H1 (cell line): ENCODE measurements around the gene DENND5B.

Source experiments
- MAFK ChIP-seq: IDR thresholded peaks from 2 replicates; pipeline ENCODE4 v1.6.1; 2012; ENCODE audit warnings: low read depth, mild to moderate bottlenecking, improper control_type of control experiment, low read length
- POLR2A ChIP-seq, 2 experiments: IDR thresholded peaks; 1 replicate in 1 of 2; 2 replicates in 1 of 2; pipeline ENCODE4 v1.6.1; 2011; ENCODE audit warnings: low read depth in 2 of 2, low read length in 2 of 2, mild to moderate bottlenecking in 2 of 2; ENCODE audit errors: control extremely low read depth in 1 of 2
- POLR2AphosphoS5 ChIP-seq: IDR thresholded peaks from 2 replicates; pipeline ENCODE4 v1.6.1; 2011; ENCODE audit warnings: low read depth, low read length
- RAD21 ChIP-seq, 2 experiments: IDR thresholded peaks in 1 of 2; conservative IDR thresholded peaks in 1 of 2; 2 replicates each; pipeline ENCODE4 v1.6.1; 2011; ENCODE audit warnings: low read depth in 2 of 2, low read length in 2 of 2, improper control_type of control experiment in 1 of 2, inconsistent platforms in 1 of 2, mild to moderate bottlenecking in 1 of 2, moderate library complexity in 1 of 2
- SIRT6 ChIP-seq: IDR thresholded peaks from one replicate; pipeline ENCODE4 v1.7.1; 2012; ENCODE audit warnings: low read length, inconsistent platforms
- SIX5 ChIP-seq: IDR thresholded peaks from 2 replicates; pipeline ENCODE4 v1.6.1; 2011; ENCODE audit warnings: mild to moderate bottlenecking, low read depth, low read length
- SRF ChIP-seq: IDR thresholded peaks from 2 replicates; pipeline ENCODE4 v1.6.1; 2011; ENCODE audit warnings: mild to moderate bottlenecking, low read depth, low read length, moderate library complexity
- TBP ChIP-seq: IDR thresholded peaks from 2 replicates; pipeline ENCODE4 v1.6.1; 2011; ENCODE audit warnings: low read depth, low read length, improper control_type of control experiment
- YY1 ChIP-seq: IDR thresholded peaks from 2 replicates; pipeline ENCODE4 v1.6.1; 2011; ENCODE audit warnings: low read depth, mild to moderate bottlenecking, low read length
- TF ChIP-seq, protein P1 (sequence below), 3 experiments: IDR thresholded peaks; 1 replicate in 2 of 3; 2 replicates in 1 of 3; pipeline versions ENCODE4 v1.5.1 to v1.6.1; 2011; ENCODE audit warnings: low read length in 3 of 3, mild to moderate bottlenecking in 3 of 3, inconsistent platforms in 2 of 3, low read depth in 1 of 3, moderate library complexity in 1 of 3; ENCODE audit not compliant: insufficient read depth in 1 of 3; ENCODE audit errors: control extremely low read depth in 1 of 3
- TF ChIP-seq, protein P2 (sequence below): IDR thresholded peaks from 2 replicates; pipeline ENCODE4 v1.6.1; 2012; ENCODE audit warnings: inconsistent platforms
- TF ChIP-seq, protein P3 (sequence below): IDR thresholded peaks from 2 replicates; pipeline ENCODE4 v1.6.1; 2012; ENCODE audit warnings: low read length, inconsistent platforms

DNA sequence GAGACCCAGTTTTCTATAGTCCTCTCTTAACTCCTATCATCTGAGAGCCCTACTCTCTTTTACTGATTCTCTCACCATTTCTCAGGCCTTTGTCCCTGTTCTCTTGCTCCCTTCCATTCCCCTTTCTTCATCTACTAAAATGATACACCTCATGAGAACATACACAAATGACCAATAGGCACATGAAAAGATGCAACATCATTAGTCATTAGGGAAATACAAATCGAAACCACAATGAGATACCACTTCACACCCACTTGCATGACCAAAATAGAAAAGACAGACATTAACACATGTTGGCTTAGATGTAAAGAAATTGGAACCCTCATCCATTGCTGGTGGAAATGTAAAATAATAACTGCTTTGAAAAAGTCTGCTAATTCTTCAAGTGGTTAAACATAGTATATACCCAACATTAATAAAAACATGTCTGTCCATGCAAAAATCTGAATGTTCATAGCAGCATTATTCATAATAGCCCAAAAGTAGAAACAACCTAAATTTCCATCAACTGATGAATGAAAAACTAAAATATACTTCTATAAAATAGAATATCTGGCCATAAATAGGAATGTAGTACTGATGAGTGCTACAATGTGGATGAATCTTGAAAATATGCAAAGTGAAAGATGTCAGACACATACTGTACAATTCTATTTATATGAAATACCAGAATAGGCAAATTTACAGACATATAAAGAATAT, 66.0 kb downstream of the DENND5B start:
- TF ChIP-seq, protein P1, sequence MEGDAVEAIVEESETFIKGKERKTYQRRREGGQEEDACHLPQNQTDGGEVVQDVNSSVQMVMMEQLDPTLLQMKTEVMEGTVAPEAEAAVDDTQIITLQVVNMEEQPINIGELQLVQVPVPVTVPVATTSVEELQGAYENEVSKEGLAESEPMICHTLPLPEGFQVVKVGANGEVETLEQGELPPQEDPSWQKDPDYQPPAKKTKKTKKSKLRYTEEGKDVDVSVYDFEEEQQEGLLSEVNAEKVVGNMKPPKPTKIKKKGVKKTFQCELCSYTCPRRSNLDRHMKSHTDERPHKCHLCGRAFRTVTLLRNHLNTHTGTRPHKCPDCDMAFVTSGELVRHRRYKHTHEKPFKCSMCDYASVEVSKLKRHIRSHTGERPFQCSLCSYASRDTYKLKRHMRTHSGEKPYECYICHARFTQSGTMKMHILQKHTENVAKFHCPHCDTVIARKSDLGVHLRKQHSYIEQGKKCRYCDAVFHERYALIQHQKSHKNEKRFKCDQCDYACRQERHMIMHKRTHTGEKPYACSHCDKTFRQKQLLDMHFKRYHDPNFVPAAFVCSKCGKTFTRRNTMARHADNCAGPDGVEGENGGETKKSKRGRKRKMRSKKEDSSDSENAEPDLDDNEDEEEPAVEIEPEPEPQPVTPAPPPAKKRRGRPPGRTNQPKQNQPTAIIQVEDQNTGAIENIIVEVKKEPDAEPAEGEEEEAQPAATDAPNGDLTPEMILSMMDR (IDR thresholded peaks at IDR 0.05; ENCODE audit: control extremely low read depth in 1 of 3, insufficient read depth in 1 of 3, low read depth in 1 of 3, low read length in 3 of 3): no peak
- TF ChIP-seq SRF (no peak), POLR2A (IDR thresholded peaks at IDR 0.05; ENCODE audit: control extremely low read depth in 1 of 2, low read depth in 2 of 2, low read length in 2 of 2) (no peak), YY1 (no peak), MAFK (no peak), POLR2AphosphoS5 (no peak), SIRT6 (no peak), RAD21 (IDR thresholded peaks at IDR 0.05 in 1 of 2, conservative IDR thresholded peaks at IDR 0.05 in 1 of 2; ENCODE audit: low read depth in 2 of 2, low read length in 2 of 2) (no peak), TBP (no peak), SIX5 (no peak)
- TF ChIP-seq, protein P2, sequence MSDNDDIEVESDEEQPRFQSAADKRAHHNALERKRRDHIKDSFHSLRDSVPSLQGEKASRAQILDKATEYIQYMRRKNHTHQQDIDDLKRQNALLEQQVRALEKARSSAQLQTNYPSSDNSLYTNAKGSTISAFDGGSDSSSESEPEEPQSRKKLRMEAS: no peak
- TF ChIP-seq, protein P3, sequence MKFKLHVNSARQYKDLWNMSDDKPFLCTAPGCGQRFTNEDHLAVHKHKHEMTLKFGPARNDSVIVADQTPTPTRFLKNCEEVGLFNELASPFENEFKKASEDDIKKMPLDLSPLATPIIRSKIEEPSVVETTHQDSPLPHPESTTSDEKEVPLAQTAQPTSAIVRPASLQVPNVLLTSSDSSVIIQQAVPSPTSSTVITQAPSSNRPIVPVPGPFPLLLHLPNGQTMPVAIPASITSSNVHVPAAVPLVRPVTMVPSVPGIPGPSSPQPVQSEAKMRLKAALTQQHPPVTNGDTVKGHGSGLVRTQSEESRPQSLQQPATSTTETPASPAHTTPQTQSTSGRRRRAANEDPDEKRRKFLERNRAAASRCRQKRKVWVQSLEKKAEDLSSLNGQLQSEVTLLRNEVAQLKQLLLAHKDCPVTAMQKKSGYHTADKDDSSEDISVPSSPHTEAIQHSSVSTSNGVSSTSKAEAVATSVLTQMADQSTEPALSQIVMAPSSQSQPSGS: no peak
